Fibroblast of lung (primary cell): ENCODE measurements around the gene ACVR1B.

ENCODE experiments used
- CTCF ChIP-seq, 2 donors: IDR thresholded peaks in 1 of 2; conservative IDR thresholded peaks in 1 of 2; 1 replicate in 1 of 2; 2 replicates in 1 of 2; pipeline ENCODE4 v1.5.1; 2011 to 2012; ENCODE audit warnings: low read length in 2 of 2, control low read depth in 1 of 2, inconsistent platforms in 1 of 2, low read depth in 1 of 2, mild to moderate bottlenecking in 1 of 2
- EZH2 ChIP-seq: IDR thresholded peaks from 2 replicates; pipeline ENCODE4 v1.5.1; 2012; ENCODE audit warnings: low read length, control low read depth, mild to moderate bottlenecking; ENCODE audit errors: missing control alignments

GRCh38 chr12:51938726-51939125 is 12.8 kb upstream of the ACVR1B start:
- TF ChIP-seq CTCF (conservative IDR thresholded peaks at IDR 0.05 in 1 of 2, IDR thresholded peaks at IDR 0.05 in 1 of 2; ENCODE audit: low read depth in 1 of 2, low read length in 2 of 2), result no peak
- no peak for TF ChIP-seq EZH2
